Inferior parietal cortex (tissue), 1 donor: ENCODE data around the gene DAAM2.

Source experiments
- DNase-seq: peaks from one replicate; pipeline ENCODE4 v3.0.0-alpha.2; 2016; ENCODE audit errors: extremely low spot score

Gene DAAM2

GRCh38 chr6:39908838-39909583 is 116.8 kb downstream of the DAAM2 start:
- DNase-seq = no peak

- DNase-seq = no peak
These were observed 117.5 kb downstream of the DAAM2 start for GRCh38 chr6:39909701-39910100.

- no peak for DNase-seq
These were observed 118.0 kb downstream of the DAAM2 start for GRCh38 chr6:39910164-39910563.

GRCh38 chr6:39910744-39911143 is 118.6 kb downstream of the DAAM2 start:
- DNase-seq = no peak

DNA sequence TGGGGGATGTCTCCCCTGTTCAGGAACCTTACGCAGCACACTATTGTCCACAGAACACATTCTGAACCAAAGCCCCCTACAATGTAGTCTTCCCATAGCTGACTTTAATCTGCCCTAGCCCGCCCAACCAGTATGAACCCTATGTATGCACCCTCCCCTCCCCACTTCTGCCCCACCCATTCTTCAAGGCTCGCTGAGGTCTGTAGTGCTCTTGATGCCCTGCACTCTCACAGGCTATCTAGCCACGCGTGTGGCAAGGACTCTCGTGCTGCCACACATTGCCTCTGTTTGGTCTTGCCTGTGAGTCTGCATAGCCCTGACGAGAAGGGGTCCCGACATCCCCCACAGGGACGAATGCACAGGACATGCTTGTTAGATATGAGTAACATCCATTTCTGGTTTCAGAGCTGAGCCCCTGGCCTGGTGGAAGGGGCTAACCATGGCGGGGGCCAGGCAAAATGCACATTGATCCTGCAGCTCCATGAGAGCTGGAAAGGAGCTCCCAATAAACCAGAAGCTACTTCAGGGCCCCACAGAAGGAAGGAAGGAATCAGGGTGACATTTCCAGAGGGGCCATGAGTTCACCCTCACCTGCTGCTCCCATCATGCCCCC is 119.4 kb downstream of the DAAM2 start:
- DNase-seq = no peak

DNA sequence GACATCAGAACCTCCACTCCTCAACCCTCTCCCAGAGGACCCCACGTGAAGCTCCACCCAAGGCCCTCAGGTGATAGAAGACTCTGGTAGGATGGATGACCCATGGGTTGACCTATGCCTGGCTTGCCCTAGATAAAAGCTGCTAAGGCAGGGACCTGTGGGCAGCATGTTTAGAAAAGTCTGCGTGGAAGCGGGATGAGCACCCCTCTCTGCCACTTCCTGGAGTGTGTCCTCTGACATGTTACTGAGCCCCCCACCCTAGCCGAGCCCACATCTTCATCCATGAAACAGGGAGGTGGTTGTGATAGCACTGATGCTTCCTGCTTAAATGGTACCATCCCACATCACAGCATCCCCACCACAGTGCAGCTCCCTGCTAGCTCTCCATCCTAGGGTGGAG is 120.3 kb downstream of the DAAM2 start:
- no peak for DNase-seq

DNA sequence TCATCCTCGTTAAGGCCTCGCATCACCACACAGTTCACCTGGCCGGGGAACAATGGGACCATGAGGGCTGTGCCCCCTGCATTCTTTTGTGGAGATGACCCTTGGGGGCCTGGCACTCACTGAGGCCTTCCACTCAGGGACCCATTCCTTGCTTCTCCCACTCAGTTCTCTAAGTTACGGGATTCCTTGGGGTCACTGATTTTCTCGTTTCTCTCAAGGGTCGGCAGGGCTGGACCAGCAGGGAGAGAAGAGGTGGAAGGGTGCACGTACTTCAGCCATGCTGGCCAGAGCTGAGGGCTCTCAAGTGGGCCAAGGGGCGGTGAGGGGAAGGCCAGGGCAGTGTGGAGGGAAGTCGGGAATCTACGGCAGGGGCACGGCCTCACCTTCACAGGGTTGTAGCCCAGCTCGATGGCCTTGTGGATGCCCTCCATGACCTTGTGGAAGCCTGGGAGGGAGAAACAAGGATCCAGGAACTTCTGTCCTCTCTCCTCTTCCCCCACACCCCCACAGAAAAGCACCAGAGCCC is 121.3 kb downstream of the DAAM2 start:
- no peak for DNase-seq

DNA sequence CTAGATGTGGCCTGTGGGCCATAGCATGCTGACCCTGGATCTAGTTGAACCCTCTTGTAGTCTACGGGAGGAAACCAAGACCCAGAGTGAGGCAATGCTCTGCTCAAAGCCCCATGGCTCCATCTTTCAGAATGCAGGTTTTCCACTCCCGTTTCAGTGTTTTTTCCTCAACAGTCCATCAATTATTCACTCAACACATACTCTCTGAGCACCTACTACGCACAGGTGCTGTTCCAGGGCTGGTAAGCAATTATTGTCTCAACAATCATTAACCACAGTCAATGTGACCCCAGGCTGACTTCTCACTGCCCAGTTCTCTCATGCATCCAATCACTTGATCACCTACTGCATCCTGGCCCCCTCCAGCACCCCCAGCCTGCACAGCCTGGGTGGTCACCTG is 122.1 kb downstream of the DAAM2 start:
- no peak for DNase-seq

DNA sequence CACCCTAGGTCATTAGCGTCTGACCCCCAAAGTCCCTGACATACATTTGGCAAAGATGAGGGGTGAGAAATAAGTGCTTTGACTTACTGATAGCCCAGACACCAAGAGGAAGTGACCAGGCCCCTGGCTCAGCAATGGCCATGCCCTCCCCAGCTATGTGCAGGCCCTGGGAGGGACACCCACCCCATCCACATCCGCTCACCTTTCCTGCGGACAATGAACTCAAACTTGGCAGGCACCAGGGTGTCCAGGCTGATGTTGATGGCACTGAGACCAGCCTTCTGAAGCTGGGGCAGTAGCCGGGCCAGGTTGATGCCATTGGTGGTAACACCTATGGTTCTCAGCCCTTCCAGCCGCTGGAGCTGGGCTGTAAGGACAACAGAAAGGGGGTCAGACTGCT is 123.7 kb downstream of the DAAM2 start:
- DNase-seq = no peak

- no peak for DNase-seq
These were observed 125.2 kb downstream of the DAAM2 start for GRCh38 chr6:39917329-39917728.

- DNase-seq = no peak
These were observed 125.8 kb downstream of the DAAM2 start for GRCh38 chr6:39917981-39918380.

GRCh38 chr6:39918831-39919230 is 126.7 kb downstream of the DAAM2 start:
- no peak for DNase-seq

DNA sequence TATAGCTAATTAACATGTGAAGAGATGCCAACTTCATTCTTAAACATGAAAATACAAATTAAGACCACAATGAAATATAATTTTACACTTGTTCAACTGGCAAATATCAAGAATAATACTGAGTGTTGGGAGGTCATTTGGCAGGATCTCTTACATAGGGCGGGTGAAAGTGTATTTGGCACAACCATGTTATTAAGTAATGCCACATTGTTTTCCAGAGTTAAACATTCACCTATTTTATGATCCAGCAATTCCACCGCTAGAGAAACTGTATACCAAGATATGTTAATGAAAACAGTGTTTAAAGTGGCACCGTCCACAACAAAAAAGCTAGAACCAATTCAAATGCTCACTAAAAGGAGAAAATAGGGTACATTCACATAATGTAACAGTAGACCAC is 128.0 kb downstream of the DAAM2 start:
- no peak for DNase-seq

GRCh38 chr6:39922821-39923220 is 130.6 kb downstream of the DAAM2 start:
- no peak for DNase-seq

DNA sequence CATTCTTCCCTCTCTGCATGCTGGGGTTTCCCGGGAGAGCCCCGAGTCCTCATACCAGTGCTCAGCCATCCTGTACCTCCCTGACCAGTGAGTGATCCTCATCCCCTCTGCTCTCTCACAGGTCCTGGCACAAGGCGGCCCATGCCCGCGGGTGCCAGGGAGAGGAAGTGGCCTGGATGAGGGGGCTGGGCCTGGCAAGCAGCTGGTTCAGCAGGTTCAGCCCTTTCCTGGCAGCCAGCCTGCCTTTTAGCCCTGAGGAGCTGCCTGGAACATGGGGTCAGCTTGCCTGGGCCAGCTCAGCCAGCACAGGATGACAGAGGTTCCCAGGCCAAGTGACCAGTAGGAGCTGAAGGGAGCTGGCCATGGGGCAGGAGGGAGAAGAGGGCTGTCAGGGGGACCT is 131.2 kb downstream of the DAAM2 start:
- no peak for DNase-seq

DNA sequence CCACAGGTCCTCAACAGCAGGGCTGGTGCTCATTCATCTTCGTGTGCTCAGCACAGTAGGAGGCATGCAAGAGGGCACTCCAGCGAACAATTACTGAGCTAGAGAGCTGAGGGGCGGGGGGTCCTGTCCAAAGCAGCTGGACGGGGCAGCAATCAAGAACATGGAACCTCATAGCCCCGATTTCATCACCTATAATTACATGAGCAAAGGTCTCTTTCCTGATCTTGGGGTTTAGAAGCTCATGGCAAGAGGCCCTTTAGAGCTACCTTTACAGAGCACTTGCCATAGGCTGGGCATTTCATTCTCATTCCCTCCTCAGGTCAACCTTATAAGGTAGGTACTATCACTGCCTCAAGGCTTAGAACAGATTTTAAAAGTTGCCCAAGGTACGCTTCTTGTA is 131.7 kb downstream of the DAAM2 start:
- DNase-seq = no peak

GRCh38 chr6:39924283-39924682 is 132.1 kb downstream of the DAAM2 start:
- DNase-seq = no peak

DNA sequence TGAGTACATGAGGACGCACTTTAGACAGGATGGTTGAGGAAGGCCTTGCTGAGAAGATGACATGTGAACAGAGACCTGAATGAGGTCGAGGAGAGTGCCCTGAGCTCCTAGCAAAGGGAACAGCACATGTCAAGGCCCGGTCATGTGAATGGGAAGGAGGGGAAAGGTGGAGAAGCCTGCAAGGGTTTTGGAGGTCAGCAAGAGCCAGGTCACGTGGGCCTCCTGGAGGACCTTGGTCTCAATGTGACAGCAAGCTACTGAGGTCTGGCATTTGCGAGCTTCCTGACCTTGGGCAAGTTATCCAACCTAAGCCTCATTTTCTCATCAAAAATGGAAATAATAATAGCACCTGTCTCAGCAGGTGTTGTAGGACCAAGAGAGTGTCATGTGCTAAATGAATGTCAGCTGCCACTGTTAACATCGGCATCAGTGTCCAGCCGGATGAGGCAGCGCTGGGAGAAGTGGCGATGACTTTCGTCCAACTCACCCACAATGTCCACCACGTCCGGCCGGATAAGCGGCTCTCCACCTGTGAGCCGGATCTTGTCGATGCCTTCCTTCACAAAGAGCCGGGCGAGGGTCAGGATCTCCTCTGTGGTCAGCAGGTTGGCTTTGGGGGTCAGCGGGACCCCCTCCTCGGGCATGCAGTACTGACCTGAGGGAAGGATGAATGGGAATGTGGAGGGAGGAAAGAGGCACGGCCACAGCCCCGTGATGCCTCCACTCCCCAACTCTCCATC is 133.2 kb downstream of the DAAM2 start:
- DNase-seq = no peak

GRCh38 chr6:39925931-39926290 is 133.7 kb downstream of the DAAM2 start:
- no peak for DNase-seq

- DNase-seq = no peak
These were observed 134.5 kb downstream of the DAAM2 start for GRCh38 chr6:39926668-39927067.

DNA sequence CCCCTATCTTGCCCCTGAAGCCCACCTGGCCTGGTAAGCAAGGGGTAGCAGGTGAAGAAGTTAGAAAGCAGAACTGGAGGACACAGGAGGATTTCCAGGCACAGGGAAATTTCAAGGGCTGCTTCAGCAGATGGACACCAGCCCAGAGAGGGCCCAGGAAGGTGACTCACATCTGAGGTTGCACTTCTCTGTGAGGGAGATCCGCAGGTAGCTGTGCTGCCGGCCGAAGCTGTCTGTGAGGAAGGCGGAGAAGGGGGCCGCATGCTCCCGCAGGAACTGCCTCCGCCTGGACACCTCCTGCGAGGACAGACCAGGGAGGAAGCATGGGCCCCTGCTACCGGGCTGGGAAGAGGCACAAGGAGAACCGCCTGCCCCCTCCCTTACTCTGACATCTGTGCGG is 135.0 kb downstream of the DAAM2 start:
- no peak for DNase-seq

- DNase-seq = no peak
These were observed 137.0 kb downstream of the DAAM2 start for GRCh38 chr6:39929039-39929732.
